H9 (cell line): ENCODE measurements around the gene MIOS. TPM values are rescaled to one million over a fixed set of nuclear protein-coding genes. Genes with fewer than 3 reads are reported as not detected.

Experiments
- DNase-seq: peaks from one replicate; pipeline ENCODE4 v3.0.0-alpha.2; 2017
- H2AFZ ChIP-seq: one replicate; pipeline ENCODE4 v1.6.1; 2013; ENCODE audit warnings: mild to moderate bottlenecking, low read length, control low read depth, moderate library complexity
- H2AK5ac ChIP-seq: 2 replicates; pipeline ENCODE4 v1.6.1; 2013; ENCODE audit warnings: low read length, control low read depth, mixed read lengths; ENCODE audit not compliant: insufficient read length
- H2BK120ac ChIP-seq: one replicate; pipeline ENCODE4 v1.6.1; 2013; ENCODE audit warnings: low read depth, mild to moderate bottlenecking, low read length, control low read depth, inconsistent platforms; ENCODE audit not compliant: poor library complexity, severe bottlenecking
- H2BK12ac ChIP-seq: 2 replicates; pipeline ENCODE4 v1.6.1; 2013; ENCODE audit warnings: low read length, control low read depth, mixed read lengths, low read depth; ENCODE audit not compliant: insufficient read length
- H2BK15ac ChIP-seq: 2 replicates; pipeline ENCODE4 v1.6.1; 2013; ENCODE audit warnings: low read depth, low read length, control low read depth
- H2BK20ac ChIP-seq: one replicate; pipeline ENCODE4 v1.6.1; 2013; ENCODE audit warnings: low read depth, mild to moderate bottlenecking, low read length, control low read depth, inconsistent platforms; ENCODE audit not compliant: poor library complexity, severe bottlenecking
- H2BK5ac ChIP-seq: 2 replicates; pipeline ENCODE4 v1.6.1; 2013; ENCODE audit warnings: low read length, control low read depth, mixed read lengths; ENCODE audit not compliant: insufficient read length
- H3K14ac ChIP-seq: 2 replicates; pipeline ENCODE4 v1.6.1; 2013; ENCODE audit warnings: low read length, control low read depth; ENCODE audit not compliant: insufficient read depth
- H3K18ac ChIP-seq: 2 replicates; pipeline ENCODE4 v1.6.1; 2013; ENCODE audit warnings: low read depth, mild to moderate bottlenecking, mixed read lengths, low read length, control low read depth; ENCODE audit not compliant: insufficient read length
- H3K23ac ChIP-seq: 2 replicates; pipeline ENCODE4 v1.6.1; 2013; ENCODE audit warnings: low read length, control low read depth, mixed read lengths, low read depth; ENCODE audit not compliant: insufficient read length
- H3K23me2 ChIP-seq: 2 replicates; pipeline ENCODE4 v1.6.1; 2013; ENCODE audit warnings: low read depth, mild to moderate bottlenecking, mixed read lengths, low read length, control low read depth; ENCODE audit not compliant: insufficient read length, poor library complexity, severe bottlenecking
- H3K27ac ChIP-seq: 2 replicates; pipeline ENCODE4 v1.5.1; 2013; ENCODE audit warnings: low read length, control low read depth, mixed read lengths, low read depth; ENCODE audit not compliant: insufficient read length
- H3K27me3 ChIP-seq: 2 replicates; pipeline ENCODE4 v1.6.1; 2013; ENCODE audit warnings: low read length, control low read depth, inconsistent platforms; ENCODE audit not compliant: insufficient read depth
- H3K4ac ChIP-seq: 2 replicates; pipeline ENCODE4 v1.6.1; 2013; ENCODE audit warnings: low read depth, mild to moderate bottlenecking, control low read depth, inconsistent platforms, low read length, moderate library complexity
- H3K4me1 ChIP-seq: 2 replicates; pipeline ENCODE4 v1.6.1; 2013; ENCODE audit warnings: low read length, control low read depth, inconsistent platforms; ENCODE audit not compliant: insufficient read depth
- H3K4me2 ChIP-seq: 2 replicates; pipeline ENCODE4 v1.6.1; 2013; ENCODE audit warnings: low read length, control low read depth, mixed read lengths; ENCODE audit not compliant: insufficient read length, insufficient read depth
- H3K56ac ChIP-seq: 2 replicates; pipeline ENCODE4 v1.6.1; 2013; ENCODE audit warnings: low read depth, mild to moderate bottlenecking, mixed read lengths, low read length, control low read depth; ENCODE audit not compliant: insufficient read length
- H3K79me1 ChIP-seq: 2 replicates; pipeline ENCODE4 v1.6.1; 2013; ENCODE audit warnings: low read depth, mild to moderate bottlenecking, moderate library complexity, low read length, control low read depth, inconsistent platforms; ENCODE audit not compliant: insufficient read depth, poor library complexity, severe bottlenecking
- H3K79me2 ChIP-seq: 2 replicates; pipeline ENCODE4 v1.6.1; 2013; ENCODE audit warnings: low read length, control low read depth, inconsistent platforms; ENCODE audit not compliant: insufficient read depth
- H3K9ac ChIP-seq: 2 replicates; pipeline ENCODE4 v1.6.1; 2013; ENCODE audit warnings: low read length, control low read depth, mixed read lengths; ENCODE audit not compliant: insufficient read length; ENCODE audit errors: extremely low read depth
- H3K9me3 ChIP-seq: one replicate; pipeline ENCODE4 v1.6.1; 2013; ENCODE audit warnings: low read depth, low read length, inconsistent platforms; ENCODE audit not compliant: control insufficient read depth
- H3T11ph ChIP-seq: one replicate; pipeline ENCODE4 v1.6.1; 2013; ENCODE audit warnings: mild to moderate bottlenecking, low read length, control low read depth, inconsistent platforms
- H4K20me1 ChIP-seq: one replicate; pipeline ENCODE4 v1.6.1; 2013; ENCODE audit not compliant: control insufficient read depth, insufficient read length, insufficient read depth
- H4K5ac ChIP-seq: 2 replicates; pipeline ENCODE4 v1.6.1; 2013; ENCODE audit warnings: low read depth, mild to moderate bottlenecking, mixed read lengths, low read length, control low read depth; ENCODE audit not compliant: insufficient read length
- H4K8ac ChIP-seq: replicated peaks from 2 replicates; pipeline ENCODE4 v1.6.1; 2013; ENCODE audit warnings: low read length, control low read depth, mixed read lengths, low read depth; ENCODE audit not compliant: insufficient read length
- H4K91ac ChIP-seq: 2 replicates; pipeline ENCODE4 v1.6.1; 2013; ENCODE audit warnings: low read depth, mild to moderate bottlenecking, moderate library complexity, mixed read lengths, low read length, control low read depth; ENCODE audit not compliant: insufficient read length
- H3K27ac Mint-ChIP-seq, 3 experiments: 2 replicates in 2 of 3; 3 replicates in 1 of 3; pipeline ENCODE4 v1.8.0; 2020 to 2021; ENCODE audit warnings: mixed read lengths in 3 of 3, mild to moderate bottlenecking in 1 of 3, moderate library complexity in 1 of 3
- H3K27me3 Mint-ChIP-seq: 2 replicates; pipeline ENCODE4 v1.8.0; 2021; ENCODE audit warnings: low read depth, mild to moderate bottlenecking, moderate library complexity, mixed read lengths
- H3K36me3 Mint-ChIP-seq, 3 experiments: 2 replicates in 2 of 3; 3 replicates in 1 of 3; pipeline ENCODE4 v1.8.0; 2020 to 2021; ENCODE audit warnings: low read depth in 3 of 3, mixed read lengths in 3 of 3; ENCODE audit not compliant: insufficient read depth in 1 of 3
- H3K4me1 Mint-ChIP-seq, 2 experiments: 2 replicates each; pipeline ENCODE4 v1.8.0; 2020; ENCODE audit warnings: mixed read lengths in 2 of 2
- H3K4me3 Mint-ChIP-seq, 2 experiments: 2 replicates in 1 of 2; 3 replicates in 1 of 2; pipeline ENCODE4 v1.8.0; 2020 to 2021; ENCODE audit warnings: mild to moderate bottlenecking in 2 of 2, mixed read lengths in 2 of 2, moderate library complexity in 1 of 2
- H3K9me3 Mint-ChIP-seq, 2 experiments: 2 replicates in 1 of 2; 3 replicates in 1 of 2; pipeline ENCODE4 v1.8.0; 2020; ENCODE audit warnings: mild to moderate bottlenecking in 2 of 2, mixed read lengths in 2 of 2, moderate library complexity in 1 of 2
- CTCF ChIP-seq: fragments of 200-600 bp; sonication (generic); conservative IDR thresholded peaks from 3 replicates; pipeline ENCODE4 v1.8.0; 2021; ENCODE audit warnings: antibody characterized with exemption, mild to moderate bottlenecking
- WGBS: extraction: QIAGEN DNeasy Blood & Tissue Kit; methylation state at CpG from one replicate; pipeline ENCODE4 v1.1.7; 2013; ENCODE audit warnings: missing lambda C conversion rate, low lambda C conversion rate, mixed read lengths; ENCODE audit not compliant: insufficient read length; ENCODE audit errors: extremely low coverage; 5-methylcytosine and 5-hydroxymethylcytosine counted together
- total RNA-seq: library from RNA; stranded (reverse); gene quantifications from 2 replicates; pipeline ENCODE4 v1.2.1, GENCODE V29; 2021

MIOS gene
- total RNA-seq, 1 experiment from 2014 or later = 46.4 TPM

GRCh38 chr7:7613210-7613609 is 46.5 kb downstream of the MIOS start:
- Mint-ChIP-seq H3K4me1 (no peaks in the 10 kb centered on the region), H3K27ac (no peak overlapping the region), H3K9me3 (no peaks in the 10 kb centered on the region), H3K36me3 (no peaks in the 10 kb centered on the region), H3K27me3 (no peaks in the 10 kb centered on the region), H3K4me3 (no peak overlapping the region)
- no peak overlapping the region for H3K27ac ChIP-seq
- no peak overlapping the region for H3K14ac ChIP-seq
- H3T11ph ChIP-seq = no peak overlapping the region
- no peak overlapping the region for H2BK20ac ChIP-seq
- no peak overlapping the region for H3K23ac ChIP-seq
- no peak overlapping the region for H4K91ac ChIP-seq
- no peak overlapping the region for H2BK12ac ChIP-seq
- no peak overlapping the region for H4K5ac ChIP-seq
- no peak overlapping the region for H2BK120ac ChIP-seq
- H4K20me1 ChIP-seq = no peaks in the 10 kb centered on the region
- no peak for TF ChIP-seq CTCF
- H3K4ac ChIP-seq = no peak overlapping the region
- no peak overlapping the region for H2BK15ac ChIP-seq
- no peaks in the 10 kb centered on the region for H3K9me3 ChIP-seq
- H3K79me1 ChIP-seq = no peaks in the 10 kb centered on the region
- H3K23me2 ChIP-seq = no peaks in the 10 kb centered on the region
- no peaks in the 10 kb centered on the region for H3K4me1 ChIP-seq
- H3K79me2 ChIP-seq = no peaks in the 10 kb centered on the region
- no peak overlapping the region for H3K18ac ChIP-seq
- no peak overlapping the region for H3K4me2 ChIP-seq
- no CpG with 5 or more reads among the region's 1 CpG for WGBS
- H3K27me3 ChIP-seq = no peaks in the 10 kb centered on the region
- H2AK5ac ChIP-seq = no peak overlapping the region
- DNase-seq = no peak
- H3K9ac ChIP-seq = no peak overlapping the region
- H4K8ac ChIP-seq = no peak overlapping the region
- H3K56ac ChIP-seq = no peak overlapping the region
- no peak overlapping the region for H2BK5ac ChIP-seq
- no peak overlapping the region for H2AFZ ChIP-seq
